Measurements from ENCODE around the gene SOD2. TPM values are rescaled to one million over a fixed set of nuclear protein-coding genes. Genes with fewer than 3 reads are reported as not detected.

SOD2 gene
- total RNA-seq, 1 donor from 2014 or later = 495 TPM

- H3K36me3 ChIP-seq (ENCODE audit: control insufficient read depth, insufficient read depth, low read length) = no peaks in the 10 kb centered on the region
Observed at GRCh38 chr6:159686703-159687102, 6.3 kb downstream of the SOD2 start.

DNA sequence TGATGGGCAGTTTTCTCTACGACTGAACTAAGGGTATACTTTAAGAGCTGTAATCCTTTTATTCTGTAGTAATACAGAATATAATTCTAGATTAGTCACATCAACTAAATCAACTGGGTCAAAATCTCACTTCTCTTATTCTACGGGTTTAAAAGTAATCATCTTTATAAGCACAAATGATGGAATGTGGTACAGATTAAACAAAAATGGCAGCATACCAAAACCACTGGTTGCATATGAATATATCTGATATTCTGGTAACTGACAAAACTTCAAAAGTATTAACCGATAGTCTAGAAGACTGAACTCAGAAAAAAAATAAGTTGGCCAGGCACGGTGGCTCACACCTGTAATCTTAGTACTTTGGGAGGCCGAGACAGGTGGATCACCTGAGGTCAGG, 7.0 kb downstream of the SOD2 start:
- no peak for TF ChIP-seq CTCF (IDR thresholded peaks at IDR 0.05; ENCODE audit: insufficient read depth, low read length, poor library complexity, severe bottlenecking)
- no peak for DNase-seq (ENCODE audit: low read depth)
- Histone ChIP-seq H3K36me3 (ENCODE audit: control insufficient read depth, insufficient read depth, low read length) (peaks cover under 1% of the 10 kb centered on the region), H3K27me3 (ENCODE audit: control insufficient read depth, insufficient read depth, low read length) (no peaks in the 10 kb centered on the region), H3K4me3 (ENCODE audit: low read depth, low read length) (no peak overlapping the region)

More at GRCh38 chr6:159686703-159687102, 6.3 kb downstream of the SOD2 start:
- H3K27me3 ChIP-seq (ENCODE audit: control insufficient read depth, insufficient read depth, low read length) = no peaks in the 10 kb centered on the region
- no peak overlapping the region for H3K4me3 ChIP-seq (ENCODE audit: low read depth, low read length)
- no peak for TF ChIP-seq CTCF (IDR thresholded peaks at IDR 0.05; ENCODE audit: insufficient read depth, low read length, poor library complexity, severe bottlenecking)
- no peak for DNase-seq (ENCODE audit: low read depth)

- no peak overlapping the region for H3K4me3 ChIP-seq (ENCODE audit: low read depth, low read length)
- no peaks in the 10 kb centered on the region for H3K27me3 ChIP-seq (ENCODE audit: control insufficient read depth, insufficient read depth, low read length)
- DNase-seq (ENCODE audit: low read depth) = no peak
- H3K36me3 ChIP-seq (ENCODE audit: control insufficient read depth, insufficient read depth, low read length) = peaks cover 1% of the 10 kb centered on the region
- no peak for TF ChIP-seq CTCF (IDR thresholded peaks at IDR 0.05; ENCODE audit: insufficient read depth, low read length, poor library complexity, severe bottlenecking)
Observed at GRCh38 chr6:159684013-159684304, 9.1 kb downstream of the SOD2 start.

DNA sequence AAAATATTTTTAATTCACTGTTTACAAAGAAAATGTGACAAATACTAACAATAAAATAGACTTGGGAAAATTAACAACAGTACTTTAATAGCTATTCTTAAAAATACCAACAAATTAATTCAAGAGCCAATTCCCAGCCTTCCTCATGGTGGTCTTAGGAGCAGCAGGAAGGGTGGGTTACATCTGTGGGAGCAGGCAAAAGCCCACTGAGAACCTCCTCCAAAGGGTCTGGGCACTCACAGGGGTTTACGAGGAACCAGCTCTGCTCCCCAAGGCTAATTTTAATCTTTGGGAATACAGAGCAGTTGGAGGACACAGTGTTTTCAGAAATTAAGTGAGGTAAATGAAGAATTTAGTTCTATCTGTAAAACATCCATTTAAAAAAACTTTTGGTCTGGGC, 10.2 kb downstream of the SOD2 start:
- no peaks in the 10 kb centered on the region for H3K27me3 ChIP-seq (ENCODE audit: control insufficient read depth, insufficient read depth, low read length)
- no peak for TF ChIP-seq CTCF (IDR thresholded peaks at IDR 0.05; ENCODE audit: insufficient read depth, low read length, poor library complexity, severe bottlenecking)
- H3K36me3 ChIP-seq (ENCODE audit: control insufficient read depth, insufficient read depth, low read length) = peaks cover 1% of the 10 kb centered on the region
- DNase-seq (ENCODE audit: low read depth) = no peak
- H3K4me3 ChIP-seq (ENCODE audit: low read depth, low read length) = no peak overlapping the region

- no peaks in the 10 kb centered on the region for H3K27me3 ChIP-seq (ENCODE audit: control insufficient read depth, insufficient read depth, low read length)
- no peak for TF ChIP-seq CTCF (IDR thresholded peaks at IDR 0.05; ENCODE audit: insufficient read depth, low read length, poor library complexity, severe bottlenecking)
- peaks cover 1% of the 10 kb centered on the region for H3K36me3 ChIP-seq (ENCODE audit: control insufficient read depth, insufficient read depth, low read length)
- no peak overlapping the region for H3K4me3 ChIP-seq (ENCODE audit: low read depth, low read length)
- DNase-seq (ENCODE audit: low read depth) = no peak
Observed at GRCh38 chr6:159682295-159682694, 10.7 kb downstream of the SOD2 start.

DNA sequence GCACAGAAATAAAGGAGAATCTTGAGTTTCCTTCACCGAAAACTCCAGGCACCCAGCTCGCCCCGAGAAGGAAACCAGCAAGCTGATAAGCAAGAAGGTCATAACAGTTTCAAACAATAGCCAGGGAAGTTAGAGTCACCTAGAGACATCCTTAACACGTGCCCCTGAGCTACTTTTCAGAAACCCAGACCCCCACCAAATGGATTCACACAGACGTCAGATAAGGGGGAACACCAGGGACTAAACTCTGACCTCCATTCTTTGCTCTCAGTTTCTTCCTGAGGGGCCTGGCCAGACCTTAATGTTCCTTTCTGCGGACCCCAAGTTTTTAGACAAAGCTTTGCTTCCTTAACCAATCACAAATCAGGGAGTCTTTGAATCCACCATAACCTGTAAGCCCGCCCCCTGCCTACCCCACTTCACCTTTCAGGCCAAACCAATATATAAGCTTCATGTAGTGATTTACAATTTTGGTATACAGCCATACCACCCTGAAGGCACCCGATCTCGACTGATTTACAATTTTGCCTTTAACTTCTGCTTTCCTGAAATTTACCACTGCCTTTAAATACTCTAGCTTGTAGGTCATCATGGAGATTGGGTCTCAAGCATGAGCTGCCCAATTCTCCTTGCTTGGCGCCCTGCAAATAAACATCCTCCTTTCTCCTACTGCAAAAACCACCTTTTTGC, 11.7 kb downstream of the SOD2 start:
- no peak for TF ChIP-seq CTCF (IDR thresholded peaks at IDR 0.05; ENCODE audit: insufficient read depth, low read length, poor library complexity, severe bottlenecking)

More for the DNA sequence above, 11.7 kb downstream of the SOD2 start:
- H3K36me3 ChIP-seq (ENCODE audit: control insufficient read depth, insufficient read depth, low read length) = peaks cover 1% of the 10 kb centered on the region
- DNase-seq (ENCODE audit: low read depth) = no peak
- H3K27me3 ChIP-seq (ENCODE audit: control insufficient read depth, insufficient read depth, low read length) = no peaks in the 10 kb centered on the region
- H3K4me3 ChIP-seq (ENCODE audit: low read depth, low read length) = no peak overlapping the region
